ENCODE results near the gene TAL1. TPM values are rescaled to one million over a fixed set of nuclear protein-coding genes. Genes with fewer than 3 reads are reported as not detected.

Gene TAL1
- total RNA-seq, 3 donors from 2014 or later = 1.2 to 3.0 (median 2.4) TPM

GRCh38 chr1:47241114-47242113 lies 9.4 kb upstream of the TAL1 start:
- TF ChIP-seq CTCF (IDR thresholded peaks at IDR 0.05) = no peak
- no peak for ATAC-seq
- intact Hi-C loops (cut with DNase I, micrococcal nuclease) = no loop called here

GRCh38 chr1:47238935-47239592 lies 7.0 kb upstream of the TAL1 start:
- DNase-seq = no peak

More at GRCh38 chr1:47241114-47242113, 9.4 kb upstream of the TAL1 start:
- H3K4me3 ChIP-seq = no peak overlapping the region
- no peaks in the 10 kb centered on the region for H3K9me3 ChIP-seq
- no peaks in the 10 kb centered on the region for H3K4me1 ChIP-seq (ENCODE audit: low read depth)
- DNase-seq = no peak
- no peaks in the 10 kb centered on the region for H3K36me3 ChIP-seq (ENCODE audit: low read depth)

GRCh38 chr1:47235806-47236205 lies 3.8 kb upstream of the TAL1 start:
- ATAC-seq (no peak), DNase-seq (no peak)
- Histone ChIP-seq H3K4me3 (no peak overlapping the region), H3K36me3 (ENCODE audit: low read depth) (no peaks in the 10 kb centered on the region), H3K4me1 (ENCODE audit: low read depth) (peaks cover 11% of the 10 kb centered on the region), H3K9me3 (no peaks in the 10 kb centered on the region)
- intact Hi-C loops (cut with DNase I, micrococcal nuclease) = no loop called here
- no peak for TF ChIP-seq CTCF (IDR thresholded peaks at IDR 0.05)

More at GRCh38 chr1:47238935-47239592, 7.0 kb upstream of the TAL1 start:
- no peak for TF ChIP-seq CTCF (IDR thresholded peaks at IDR 0.05)
- intact Hi-C loops (cut with DNase I, micrococcal nuclease) = no loop called here
- Histone ChIP-seq H3K4me3 (no peak overlapping the region), H3K36me3 (ENCODE audit: low read depth) (no peaks in the 10 kb centered on the region), H3K9me3 (no peaks in the 10 kb centered on the region), H3K4me1 (ENCODE audit: low read depth) (no peaks in the 10 kb centered on the region)
- no peak for ATAC-seq

GRCh38 chr1:47235241-47235681 lies 3.2 kb upstream of the TAL1 start:
- H3K4me3 ChIP-seq = no peak overlapping the region
- TF ChIP-seq CTCF (IDR thresholded peaks at IDR 0.05) = no peak
- intact Hi-C loops (cut with DNase I, micrococcal nuclease) = no loop called here
- no peaks in the 10 kb centered on the region for H3K36me3 ChIP-seq (ENCODE audit: low read depth)
- ATAC-seq (no peak), DNase-seq (peak in 1 of 3 donors; percentile 65)
- H3K9me3 ChIP-seq = no peaks in the 10 kb centered on the region
- H3K4me1 ChIP-seq (ENCODE audit: low read depth) = peaks cover 11% of the 10 kb centered on the region

GRCh38 chr1:47233186-47233585 lies 1.2 kb upstream of the TAL1 start:
- H3K4me1 ChIP-seq (ENCODE audit: low read depth) = peaks cover 11% of the 10 kb centered on the region
- no peaks in the 10 kb centered on the region for H3K9me3 ChIP-seq
- ATAC-seq (no peak), DNase-seq (no peak)
- intact Hi-C loops (cut with DNase I, micrococcal nuclease) = no loop called here
- no peak for TF ChIP-seq CTCF (IDR thresholded peaks at IDR 0.05)
- H3K36me3 ChIP-seq (ENCODE audit: low read depth) = no peaks in the 10 kb centered on the region
- no peak overlapping the region for H3K4me3 ChIP-seq

Data from mucosa of descending colon (tissue), 3 donors.